Astrocyte of the cerebellum (primary cell): ENCODE measurements around the gene DOCK2.

Experiments used
- DNase-seq: peaks from one replicate; pipeline ENCODE4 v3.0.0-alpha.2; 2011; ENCODE audit warnings: low read depth
- H3K4me3 ChIP-seq: 2 replicates; pipeline ENCODE4 v1.5.1; 2011; ENCODE audit warnings: mild to moderate bottlenecking, low read depth, low read length, moderate library complexity
- in situ Hi-C: cut with HindIII; loops from 2 replicates; pipeline ENCODE4 v1.10.0; 2017; ENCODE audit warnings: low sequenced_read_pairs
- TF ChIP-seq, protein P1 (sequence below): IDR thresholded peaks from 2 replicates; pipeline ENCODE4 v1.5.1; 2012; ENCODE audit warnings: low read length, low read depth, moderate library complexity, mild to moderate bottlenecking; ENCODE audit errors: missing control alignments

Gene DOCK2

GRCh38 chr5:169973056-169973455 lies 336.0 kb downstream of the DOCK2 start:
- in situ Hi-C loops: no loop called here
- TF ChIP-seq, protein P1, sequence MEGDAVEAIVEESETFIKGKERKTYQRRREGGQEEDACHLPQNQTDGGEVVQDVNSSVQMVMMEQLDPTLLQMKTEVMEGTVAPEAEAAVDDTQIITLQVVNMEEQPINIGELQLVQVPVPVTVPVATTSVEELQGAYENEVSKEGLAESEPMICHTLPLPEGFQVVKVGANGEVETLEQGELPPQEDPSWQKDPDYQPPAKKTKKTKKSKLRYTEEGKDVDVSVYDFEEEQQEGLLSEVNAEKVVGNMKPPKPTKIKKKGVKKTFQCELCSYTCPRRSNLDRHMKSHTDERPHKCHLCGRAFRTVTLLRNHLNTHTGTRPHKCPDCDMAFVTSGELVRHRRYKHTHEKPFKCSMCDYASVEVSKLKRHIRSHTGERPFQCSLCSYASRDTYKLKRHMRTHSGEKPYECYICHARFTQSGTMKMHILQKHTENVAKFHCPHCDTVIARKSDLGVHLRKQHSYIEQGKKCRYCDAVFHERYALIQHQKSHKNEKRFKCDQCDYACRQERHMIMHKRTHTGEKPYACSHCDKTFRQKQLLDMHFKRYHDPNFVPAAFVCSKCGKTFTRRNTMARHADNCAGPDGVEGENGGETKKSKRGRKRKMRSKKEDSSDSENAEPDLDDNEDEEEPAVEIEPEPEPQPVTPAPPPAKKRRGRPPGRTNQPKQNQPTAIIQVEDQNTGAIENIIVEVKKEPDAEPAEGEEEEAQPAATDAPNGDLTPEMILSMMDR: no peak
- no peak for DNase-seq
- no peak overlapping the region for H3K4me3 ChIP-seq

DNA sequence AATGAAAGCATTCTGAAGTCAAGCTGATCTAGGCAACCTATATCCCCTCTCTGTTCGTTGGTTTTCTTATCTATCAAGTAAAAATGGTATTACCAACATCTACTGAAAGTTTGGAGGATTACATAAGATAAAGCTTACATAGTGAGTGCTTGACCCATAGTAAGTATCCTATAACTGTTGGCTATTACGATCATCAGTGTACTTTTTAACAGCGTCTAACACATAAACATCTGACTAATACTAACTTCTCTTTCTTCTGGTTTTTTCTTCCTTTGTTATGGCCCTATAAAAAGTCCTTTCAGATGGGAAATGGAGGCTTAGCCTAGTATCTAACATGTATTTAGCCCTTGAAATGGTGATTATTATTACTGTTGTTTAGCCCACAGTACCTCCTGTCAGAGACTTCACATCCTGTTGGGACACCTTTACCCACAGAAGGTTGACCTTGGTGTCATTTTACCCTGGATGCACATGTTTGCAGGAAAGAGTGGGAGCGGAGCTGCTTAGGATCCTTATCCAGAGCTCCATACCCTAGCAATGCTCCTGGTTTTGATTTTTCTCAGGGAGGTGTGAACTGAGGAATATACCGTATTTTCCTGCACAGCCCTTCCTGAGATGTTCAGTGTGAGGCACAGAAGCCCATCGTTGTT lies 337.2 kb downstream of the DOCK2 start:
- in situ Hi-C loops: no loop called here
- TF ChIP-seq, protein P1: no peak
- no peak for DNase-seq
- no peak overlapping the region for H3K4me3 ChIP-seq

GRCh38 chr5:169978714-169979113 lies 341.6 kb downstream of the DOCK2 start:
- in situ Hi-C loops: no loop called here
- DNase-seq: no peak
- TF ChIP-seq, protein P1: no peak
- peak overlapping the region; percentile 59 for H3K4me3 ChIP-seq

DNA sequence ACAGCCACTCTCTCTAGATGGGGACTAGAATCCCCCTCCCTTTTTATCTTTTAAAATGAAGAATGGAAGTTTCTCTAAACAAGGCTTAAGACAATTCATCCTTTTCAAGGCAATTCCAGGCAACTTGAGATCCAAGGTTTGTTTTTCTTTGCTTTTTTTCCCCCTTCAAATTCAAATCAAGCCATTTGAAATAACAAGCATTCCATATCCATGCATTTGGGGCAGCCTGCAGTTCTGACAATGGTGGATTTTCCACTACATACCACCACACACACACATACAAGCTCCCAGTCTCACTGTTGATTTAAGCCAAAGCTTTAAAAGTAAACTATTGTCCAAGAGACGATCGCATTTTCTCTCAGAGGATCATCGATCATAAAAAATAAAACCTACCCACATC lies 342.8 kb downstream of the DOCK2 start:
- TF ChIP-seq, protein P1: no peak
- in situ Hi-C loops: loop anchor here (5.0 kb wide), 1 partner anchor 283 kb away; no protein-coding TSS in a partner anchor
- peak overlapping the region; percentile 59 for H3K4me3 ChIP-seq
- no peak for DNase-seq

DNA sequence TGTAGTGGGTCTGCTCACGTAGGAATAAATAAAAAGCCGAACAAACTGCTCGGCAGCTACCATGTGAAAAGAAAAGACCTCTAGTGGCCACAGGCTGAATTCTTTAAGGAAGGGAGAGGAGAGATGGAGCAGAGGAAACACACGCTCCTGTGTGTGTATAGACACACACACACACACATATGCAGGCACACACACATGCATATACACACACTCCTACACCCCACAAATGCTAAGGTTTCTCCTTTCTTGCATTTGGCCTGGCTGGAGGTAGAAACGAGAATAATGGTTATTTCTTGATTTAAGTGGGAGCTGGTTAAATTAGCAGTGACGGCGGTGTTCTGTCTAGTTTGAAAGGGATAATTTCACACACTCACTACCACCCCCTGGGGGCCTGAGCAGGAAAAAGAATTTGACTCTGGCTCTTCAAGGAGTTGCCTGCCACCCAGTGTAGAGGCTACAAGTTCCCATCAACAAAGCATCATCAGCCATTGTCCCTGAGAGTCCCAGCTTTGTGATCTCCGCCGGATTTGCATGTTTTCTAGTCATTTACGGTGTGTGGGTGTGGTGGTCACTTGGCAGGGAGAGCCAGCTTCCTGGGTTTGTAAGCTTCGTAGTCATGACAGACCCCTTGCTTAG lies 343.5 kb downstream of the DOCK2 start, which contains the start of gene INSYN2B:
INSYN2B (minus strand) TSS at position 78 of the 636 bp plus-strand sequence. CDS start 96,597 bp downstream, outside the sequence.
- peak within 1 kb of the TSS; percentile 59 for H3K4me3 ChIP-seq
- DNase-seq: peak; percentile 83
- in situ Hi-C loops: loop anchor here (5.0 kb wide), 1 partner anchor 283 kb away; no protein-coding TSS in a partner anchor

DNA sequence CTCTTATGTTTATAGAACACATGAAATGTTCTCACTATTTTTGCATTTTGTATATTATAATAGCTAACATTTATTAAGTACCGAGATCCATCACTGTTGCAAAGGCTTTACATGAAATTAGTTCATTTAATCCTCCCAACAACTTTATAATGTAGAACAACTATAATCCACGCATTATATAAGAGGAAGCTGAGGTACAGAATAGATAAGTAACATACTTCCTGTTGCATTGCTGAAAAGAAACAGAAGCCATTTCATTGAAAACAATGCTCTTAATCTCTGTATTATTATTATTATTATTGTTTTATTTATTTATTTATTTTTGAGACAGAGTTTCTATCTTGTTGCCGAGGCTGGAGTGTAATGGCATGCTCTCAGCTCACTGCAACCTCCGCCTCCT lies 351.1 kb downstream of the DOCK2 start:
- in situ Hi-C loops: no loop called here
- TF ChIP-seq, protein P1: no peak
- no peak for DNase-seq
- H3K4me3 ChIP-seq: no peak overlapping the region

More for the DNA sequence above, 343.5 kb downstream of the DOCK2 start, which contains the start of gene INSYN2B:
- TF ChIP-seq, protein P1: peak; percentile 71
